ENCODE results near the gene KIAA1217.

KIAA1217 gene

DNA sequence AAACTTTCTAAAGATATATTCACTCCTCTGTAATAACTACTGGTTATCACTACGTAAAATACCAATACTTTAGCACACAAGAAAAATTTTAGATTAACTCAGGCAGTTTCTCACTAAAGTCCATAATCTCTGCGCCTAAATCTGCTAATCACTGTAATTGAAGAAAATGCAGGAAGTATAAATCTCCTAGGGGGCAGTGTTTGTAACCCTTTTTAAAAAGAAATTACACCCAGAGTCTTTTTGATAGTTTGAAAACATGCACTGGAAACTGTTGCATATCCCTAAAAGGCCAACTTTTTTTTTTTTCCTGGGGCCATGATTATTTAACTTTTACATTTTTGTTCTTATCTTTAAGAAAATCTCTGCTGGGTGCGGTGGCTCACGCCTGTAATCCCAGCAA lies 209.6 kb downstream of the KIAA1217 start:
- H3K36me3 ChIP-seq (ENCODE audit: control insufficient read depth, insufficient read depth, low read length, severe bottlenecking) = no peaks in the 10 kb centered on the region
- DNase-seq (ENCODE audit: low read depth) = peak; percentile 10
- no peaks in the 10 kb centered on the region for H3K9me3 ChIP-seq (ENCODE audit: control insufficient read depth, low read length)
- H3K4me3 ChIP-seq (ENCODE audit: low read length) = no peak overlapping the region
- H3K9ac ChIP-seq (ENCODE audit: low read length) = no peak overlapping the region
- no peaks in the 10 kb centered on the region for H3K27me3 ChIP-seq (replicated peaks; ENCODE audit: control insufficient read depth, insufficient read depth, low read length)
- peaks cover 19% of the 10 kb centered on the region for H3K4me1 ChIP-seq (ENCODE audit: control insufficient read depth, insufficient read depth, low read length)

DNA sequence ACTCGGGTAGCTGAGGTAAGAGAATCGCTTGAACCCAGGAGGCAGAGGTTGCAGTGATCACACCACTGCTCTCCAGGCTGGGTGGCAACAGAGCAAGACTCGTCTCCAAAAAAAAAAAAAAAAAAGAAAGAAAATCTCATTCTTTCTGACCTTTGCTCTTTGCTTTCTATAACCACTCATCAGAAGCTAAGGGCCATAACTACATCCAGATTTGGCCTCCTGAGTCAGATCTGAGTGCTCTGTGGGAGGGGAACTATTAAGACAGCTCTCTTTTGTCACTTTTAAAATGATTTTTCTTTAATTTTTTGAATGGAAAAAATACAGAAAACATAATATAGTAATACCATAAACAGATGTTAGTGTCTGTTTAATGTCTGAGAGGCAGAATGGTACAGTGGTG lies 210.1 kb downstream of the KIAA1217 start:
- peak; percentile 7 for DNase-seq (ENCODE audit: low read depth)
- Histone ChIP-seq H3K9ac (ENCODE audit: low read length) (no peak overlapping the region), H3K9me3 (ENCODE audit: control insufficient read depth, low read length) (no peaks in the 10 kb centered on the region), H3K4me1 (ENCODE audit: control insufficient read depth, insufficient read depth, low read length) (peaks cover 19% of the 10 kb centered on the region), H3K27me3 (replicated peaks; ENCODE audit: control insufficient read depth, insufficient read depth, low read length) (no peaks in the 10 kb centered on the region), H3K4me3 (ENCODE audit: low read length) (no peak overlapping the region), H3K36me3 (ENCODE audit: control insufficient read depth, insufficient read depth, low read length, severe bottlenecking) (no peaks in the 10 kb centered on the region)

DNA sequence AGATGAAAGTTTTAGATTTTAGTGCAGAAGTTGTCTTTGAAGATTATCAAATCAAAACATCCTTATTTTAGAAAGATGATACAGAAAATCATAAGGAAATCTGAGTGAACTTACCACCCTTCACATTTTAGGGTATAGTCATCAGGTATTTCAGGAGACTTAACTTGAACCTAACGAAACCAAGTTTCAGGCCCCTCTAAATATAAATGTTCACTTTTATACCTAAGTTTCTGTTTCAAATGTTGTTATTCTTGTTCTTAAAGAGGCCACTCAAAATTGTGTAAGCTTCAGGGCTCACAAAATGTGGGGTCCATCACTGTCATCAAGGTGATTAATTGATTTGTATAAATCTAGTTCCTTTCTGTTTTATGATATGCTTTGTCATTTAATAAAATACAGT lies 216.2 kb downstream of the KIAA1217 start:
- Histone ChIP-seq H3K4me3 (ENCODE audit: low read length) (no peak overlapping the region), H3K9ac (ENCODE audit: low read length) (no peak overlapping the region), H3K4me1 (ENCODE audit: control insufficient read depth, insufficient read depth, low read length) (peaks cover 8% of the 10 kb centered on the region), H3K27me3 (replicated peaks; ENCODE audit: control insufficient read depth, insufficient read depth, low read length) (no peaks in the 10 kb centered on the region), H3K36me3 (ENCODE audit: control insufficient read depth, insufficient read depth, low read length, severe bottlenecking) (no peaks in the 10 kb centered on the region), H3K9me3 (ENCODE audit: control insufficient read depth, low read length) (no peaks in the 10 kb centered on the region)
- DNase-seq (ENCODE audit: low read depth) = no peak

DNA sequence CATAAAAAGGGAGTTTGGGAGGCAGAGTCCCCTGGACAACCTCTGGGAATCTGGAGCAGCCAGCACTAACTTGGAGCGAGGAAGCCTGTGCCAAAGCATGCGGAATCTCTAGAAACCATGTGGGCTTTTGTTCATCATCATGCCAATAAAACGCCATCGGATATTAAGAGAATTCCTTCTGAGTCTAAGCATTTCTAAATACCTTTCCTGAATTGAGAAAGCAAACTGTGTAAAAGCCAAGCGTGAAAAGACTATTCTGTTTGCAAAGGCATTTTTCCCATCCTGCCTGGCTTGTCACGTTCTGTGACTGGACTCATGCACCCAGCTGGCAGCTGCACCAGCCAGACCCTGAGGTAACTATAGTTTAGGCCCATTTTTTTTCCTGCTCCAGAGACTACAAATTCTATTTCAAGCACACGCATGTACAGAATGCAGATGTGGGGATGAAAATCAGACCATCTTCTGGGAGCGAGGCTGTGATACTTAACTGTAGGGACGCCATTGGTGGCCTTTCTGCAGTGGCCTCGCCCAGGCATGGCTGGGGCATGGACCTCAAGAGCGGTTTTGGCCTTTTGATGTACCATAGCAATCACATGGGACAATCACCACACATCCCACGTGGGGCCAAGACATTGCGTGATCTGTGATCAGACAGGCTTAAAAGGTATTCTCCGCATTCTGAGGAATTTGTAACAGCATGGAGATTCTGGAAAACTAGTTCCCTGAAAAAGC lies 218.9 kb downstream of the KIAA1217 start:
- Histone ChIP-seq H3K27me3 (replicated peaks; ENCODE audit: control insufficient read depth, insufficient read depth, low read length) (no peaks in the 10 kb centered on the region), H3K9ac (ENCODE audit: low read length) (no peak overlapping the region), H3K4me1 (ENCODE audit: control insufficient read depth, insufficient read depth, low read length) (peaks cover 8% of the 10 kb centered on the region), H3K4me3 (ENCODE audit: low read length) (no peak overlapping the region), H3K36me3 (ENCODE audit: control insufficient read depth, insufficient read depth, low read length, severe bottlenecking) (no peaks in the 10 kb centered on the region), H3K9me3 (ENCODE audit: control insufficient read depth, low read length) (no peaks in the 10 kb centered on the region)
- DNase-seq (ENCODE audit: low read depth) = peak; percentile 73

DNA sequence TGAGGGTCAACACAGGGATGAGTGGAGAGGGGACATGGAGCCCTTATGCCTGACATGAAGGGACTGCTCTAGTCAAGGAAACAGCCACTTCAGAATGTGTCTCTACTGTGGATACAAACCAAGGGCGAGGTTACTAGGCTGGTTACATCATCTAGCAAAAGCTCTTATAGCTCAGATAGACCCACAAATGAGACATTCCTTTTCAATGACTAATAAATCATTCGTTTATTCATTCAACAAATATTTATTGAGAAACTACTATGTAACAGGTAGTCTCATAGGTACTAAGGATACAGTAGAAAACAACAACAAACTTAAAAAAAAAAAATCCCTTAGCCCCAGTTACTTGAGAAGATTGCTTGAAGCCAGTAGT lies 219.5 kb downstream of the KIAA1217 start:
- DNase-seq (ENCODE audit: low read depth) = peak; percentile 62
- Histone ChIP-seq H3K4me1 (ENCODE audit: control insufficient read depth, insufficient read depth, low read length) (peaks cover 8% of the 10 kb centered on the region), H3K36me3 (ENCODE audit: control insufficient read depth, insufficient read depth, low read length, severe bottlenecking) (no peaks in the 10 kb centered on the region), H3K9ac (ENCODE audit: low read length) (no peak overlapping the region), H3K27me3 (replicated peaks; ENCODE audit: control insufficient read depth, insufficient read depth, low read length) (no peaks in the 10 kb centered on the region), H3K4me3 (ENCODE audit: low read length) (no peak overlapping the region), H3K9me3 (ENCODE audit: control insufficient read depth, low read length) (no peaks in the 10 kb centered on the region)

DNA sequence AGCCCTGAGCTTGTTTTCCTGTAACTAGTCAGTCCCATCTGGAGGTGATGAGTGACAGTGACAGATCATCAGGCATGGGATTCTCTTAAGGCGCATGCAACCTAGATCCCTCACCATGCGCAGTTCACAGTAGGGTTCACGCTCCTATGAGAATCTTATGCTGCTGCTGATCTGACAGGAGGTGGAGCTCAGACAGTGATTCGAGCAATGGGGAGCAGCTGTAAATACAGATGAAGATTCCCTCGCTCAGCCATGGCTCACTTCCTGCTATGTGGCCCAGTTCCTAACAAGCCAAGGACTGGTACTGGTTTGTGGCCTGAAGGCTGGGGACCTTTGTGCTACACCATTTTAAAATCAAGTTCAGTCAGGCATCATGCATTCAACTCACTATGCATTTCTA lies 221.7 kb downstream of the KIAA1217 start:
- no peaks in the 10 kb centered on the region for H3K36me3 ChIP-seq (ENCODE audit: control insufficient read depth, insufficient read depth, low read length, severe bottlenecking)
- no peaks in the 10 kb centered on the region for H3K27me3 ChIP-seq (replicated peaks; ENCODE audit: control insufficient read depth, insufficient read depth, low read length)
- no peak overlapping the region for H3K9ac ChIP-seq (ENCODE audit: low read length)
- H3K4me1 ChIP-seq (ENCODE audit: control insufficient read depth, insufficient read depth, low read length) = peaks cover 14% of the 10 kb centered on the region
- no peaks in the 10 kb centered on the region for H3K9me3 ChIP-seq (ENCODE audit: control insufficient read depth, low read length)
- DNase-seq (ENCODE audit: low read depth) = no peak
- no peak overlapping the region for H3K4me3 ChIP-seq (ENCODE audit: low read length)

DNA sequence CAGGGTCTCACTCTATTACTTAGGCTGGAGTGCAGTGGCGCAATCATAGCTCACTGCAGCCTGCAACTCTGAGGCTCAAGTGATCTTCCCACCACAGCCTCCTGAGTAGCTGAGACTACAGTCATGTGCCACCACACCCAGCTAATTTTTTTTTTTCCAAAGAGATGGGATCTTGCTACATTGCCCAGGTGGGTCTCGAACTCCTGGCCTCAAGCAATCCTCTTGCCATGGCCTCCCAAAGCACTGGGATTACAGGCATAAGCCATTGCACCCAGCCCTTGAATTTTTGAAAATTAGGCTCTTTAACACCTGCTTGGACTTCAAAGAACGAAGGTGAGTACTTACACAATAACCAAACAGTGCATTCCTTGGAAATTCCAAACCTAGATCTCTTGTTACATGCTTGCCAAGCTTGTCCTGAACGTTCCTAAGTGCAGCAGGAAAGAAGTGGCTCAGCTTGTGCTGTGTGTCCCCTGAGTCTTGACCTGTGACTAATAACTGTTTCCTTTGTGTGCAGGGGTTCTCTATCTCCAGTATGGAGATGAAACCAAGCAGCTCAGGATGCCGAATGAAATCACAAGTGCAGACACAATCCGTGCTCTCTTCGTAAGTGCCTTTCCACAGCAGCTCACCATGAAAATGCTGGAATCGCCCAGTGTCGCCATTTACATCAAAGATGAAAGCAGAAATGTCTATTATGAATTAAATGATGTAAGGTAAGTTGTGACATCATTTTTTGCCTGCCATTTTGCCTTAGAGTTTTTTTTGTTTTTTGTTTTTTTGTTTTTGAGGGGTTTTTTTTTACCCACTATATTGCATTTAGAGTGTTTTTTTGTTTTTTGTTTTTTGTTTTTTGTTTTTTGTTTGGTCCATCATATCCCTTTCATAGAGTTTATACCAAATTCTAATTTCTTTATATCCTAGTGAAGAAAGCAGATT lies 223.8 kb downstream of the KIAA1217 start:
- Histone ChIP-seq H3K27me3 (replicated peaks; ENCODE audit: control insufficient read depth, insufficient read depth, low read length) (no peaks in the 10 kb centered on the region), H3K36me3 (ENCODE audit: control insufficient read depth, insufficient read depth, low read length, severe bottlenecking) (no peaks in the 10 kb centered on the region), H3K4me3 (ENCODE audit: low read length) (no peak overlapping the region), H3K9ac (ENCODE audit: low read length) (no peak overlapping the region), H3K4me1 (ENCODE audit: control insufficient read depth, insufficient read depth, low read length) (peaks cover 14% of the 10 kb centered on the region), H3K9me3 (ENCODE audit: control insufficient read depth, low read length) (no peaks in the 10 kb centered on the region)
- no peak for DNase-seq (ENCODE audit: low read depth)

DNA sequence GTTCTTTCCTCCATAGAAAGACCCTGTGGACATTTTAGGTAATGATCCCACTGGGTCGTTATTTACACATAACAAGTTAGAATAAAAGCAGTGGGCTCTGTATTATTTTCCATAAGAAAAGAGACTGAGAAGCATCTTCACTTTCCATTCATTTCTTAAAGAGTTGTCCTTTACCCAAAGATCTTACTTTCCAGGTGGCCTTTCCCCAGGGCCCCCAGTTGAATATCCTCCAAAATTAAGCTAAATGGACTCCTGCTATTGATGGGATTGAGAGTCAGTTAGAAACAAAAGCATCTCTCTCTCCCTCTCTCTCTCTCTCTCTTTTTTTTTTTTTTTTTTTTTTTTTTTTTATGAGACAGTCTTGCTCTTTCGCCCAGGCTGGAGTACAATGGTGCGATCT lies 224.8 kb downstream of the KIAA1217 start:
- Histone ChIP-seq H3K4me3 (ENCODE audit: low read length) (no peak overlapping the region), H3K9ac (ENCODE audit: low read length) (no peak overlapping the region), H3K27me3 (replicated peaks; ENCODE audit: control insufficient read depth, insufficient read depth, low read length) (no peaks in the 10 kb centered on the region), H3K9me3 (ENCODE audit: control insufficient read depth, low read length) (no peaks in the 10 kb centered on the region), H3K4me1 (ENCODE audit: control insufficient read depth, insufficient read depth, low read length) (peaks cover 7% of the 10 kb centered on the region), H3K36me3 (ENCODE audit: control insufficient read depth, insufficient read depth, low read length, severe bottlenecking) (no peaks in the 10 kb centered on the region)
- no peak for DNase-seq (ENCODE audit: low read depth)

DNA sequence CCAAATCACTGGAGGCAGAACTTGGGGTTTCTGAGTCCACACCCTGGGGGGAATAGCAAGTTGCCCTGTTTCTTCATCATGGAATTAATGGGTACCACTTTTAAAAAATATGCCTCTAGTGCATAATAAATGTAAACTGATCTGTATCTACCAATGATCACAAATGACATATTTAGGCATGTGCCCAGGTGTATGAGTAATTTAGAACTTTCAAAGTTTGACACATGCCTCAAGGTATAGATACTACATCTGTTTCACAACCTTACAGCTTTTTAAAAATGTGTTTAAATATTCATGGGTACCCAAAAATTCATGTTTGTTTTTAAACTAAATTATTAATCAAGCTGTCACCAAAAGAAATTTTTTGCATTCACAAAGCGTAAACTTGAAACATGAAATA lies 226.0 kb downstream of the KIAA1217 start:
- Histone ChIP-seq H3K4me1 (ENCODE audit: control insufficient read depth, insufficient read depth, low read length) (peaks cover 10% of the 10 kb centered on the region), H3K4me3 (ENCODE audit: low read length) (no peak overlapping the region), H3K27me3 (replicated peaks; ENCODE audit: control insufficient read depth, insufficient read depth, low read length) (no peaks in the 10 kb centered on the region), H3K36me3 (ENCODE audit: control insufficient read depth, insufficient read depth, low read length, severe bottlenecking) (no peaks in the 10 kb centered on the region), H3K9me3 (ENCODE audit: control insufficient read depth, low read length) (no peaks in the 10 kb centered on the region), H3K9ac (ENCODE audit: low read length) (no peak overlapping the region)
- no peak for DNase-seq (ENCODE audit: low read depth)

DNA sequence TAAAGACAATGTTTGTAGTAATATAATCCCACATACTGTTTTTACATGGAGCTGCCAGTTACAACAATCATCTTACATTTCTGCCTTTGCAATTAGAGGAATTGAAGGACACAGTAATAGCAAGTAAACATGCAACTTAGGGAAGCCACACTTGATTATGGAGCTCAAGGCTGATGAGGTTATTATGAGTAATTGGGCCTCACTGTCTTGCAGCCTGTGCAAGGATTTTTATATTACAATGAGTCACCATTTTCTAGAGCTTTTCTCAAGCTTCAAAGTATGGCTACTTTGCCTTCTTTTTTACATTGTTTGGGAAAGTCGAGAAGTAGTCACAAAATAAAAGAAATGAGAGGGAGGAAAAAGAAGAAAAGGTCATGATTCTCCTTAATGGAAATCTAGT lies 226.4 kb downstream of the KIAA1217 start:
- peak; percentile 61 for DNase-seq (ENCODE audit: low read depth)
- Histone ChIP-seq H3K27me3 (replicated peaks; ENCODE audit: control insufficient read depth, insufficient read depth, low read length) (no peaks in the 10 kb centered on the region), H3K4me1 (ENCODE audit: control insufficient read depth, insufficient read depth, low read length) (peaks cover 10% of the 10 kb centered on the region), H3K4me3 (ENCODE audit: low read length) (no peak overlapping the region), H3K9me3 (ENCODE audit: control insufficient read depth, low read length) (no peaks in the 10 kb centered on the region), H3K36me3 (ENCODE audit: control insufficient read depth, insufficient read depth, low read length, severe bottlenecking) (no peaks in the 10 kb centered on the region), H3K9ac (ENCODE audit: low read length) (no peak overlapping the region)

DNA sequence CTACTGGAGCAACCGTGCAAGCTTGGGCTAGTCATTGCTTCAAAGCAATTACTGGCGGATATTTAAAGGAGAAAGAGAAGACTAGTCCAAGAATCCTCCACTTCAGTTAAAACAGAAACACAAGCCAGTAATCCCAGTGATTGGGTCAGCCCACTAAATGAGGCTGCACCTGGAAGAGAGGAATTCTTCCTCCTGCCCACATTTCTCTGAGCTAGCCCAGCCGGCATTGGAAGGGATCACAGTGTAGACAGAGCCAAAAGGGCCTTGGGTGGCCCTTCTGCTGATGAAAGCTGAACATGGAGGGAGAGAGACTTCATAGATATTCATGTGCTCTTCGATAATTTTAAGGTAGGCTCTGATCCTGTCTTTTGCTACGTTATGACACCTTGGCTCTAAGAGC lies 228.4 kb downstream of the KIAA1217 start:
- Histone ChIP-seq H3K27me3 (replicated peaks; ENCODE audit: control insufficient read depth, insufficient read depth, low read length) (no peaks in the 10 kb centered on the region), H3K4me1 (ENCODE audit: control insufficient read depth, insufficient read depth, low read length) (peaks cover 10% of the 10 kb centered on the region), H3K9ac (ENCODE audit: low read length) (no peak overlapping the region), H3K4me3 (ENCODE audit: low read length) (no peak overlapping the region), H3K36me3 (ENCODE audit: control insufficient read depth, insufficient read depth, low read length, severe bottlenecking) (no peaks in the 10 kb centered on the region), H3K9me3 (ENCODE audit: control insufficient read depth, low read length) (no peaks in the 10 kb centered on the region)
- no peak for DNase-seq (ENCODE audit: low read depth)
